Measurements from ENCODE around the gene GABRR1.

Gene GABRR1

DNA sequence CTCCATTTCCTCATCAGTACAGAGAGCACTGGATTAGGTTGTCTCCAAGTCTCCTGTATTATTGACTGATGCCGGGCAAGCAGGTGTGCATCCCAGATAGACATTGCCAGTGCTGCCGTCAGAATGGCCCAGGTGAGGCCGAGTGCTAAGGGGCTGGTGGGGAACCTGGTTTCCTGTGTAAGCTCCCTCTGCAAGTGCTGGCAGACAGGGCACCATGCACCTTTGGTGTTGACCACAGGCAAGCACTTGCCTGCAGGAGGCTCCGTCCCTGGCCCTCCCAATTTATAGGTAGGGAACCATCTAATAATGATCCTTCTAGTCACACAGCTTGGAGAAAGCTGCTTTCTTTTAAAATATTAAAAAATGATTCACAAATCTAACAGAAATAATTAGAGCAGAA lies 747 bp downstream of the GABRR1 start:
- no peak for TF ChIP-seq YY1 (IDR thresholded peaks at IDR 0.05; ENCODE audit: insufficient read depth, insufficient read length)
- H3K9ac ChIP-seq (ENCODE audit: insufficient read length, low read depth), result no peak overlapping the region
- DNase-seq (ENCODE audit: low read depth, low spot score), result no peak
- H3K27me3 ChIP-seq (ENCODE audit: insufficient read depth, insufficient read length), result no peaks in the 10 kb centered on the region
- no peaks in the 10 kb centered on the region for H3K36me3 ChIP-seq (ENCODE audit: insufficient read depth, insufficient read length, low read length)
- H3K4me1 ChIP-seq (ENCODE audit: insufficient read depth, insufficient read length), result no peaks in the 10 kb centered on the region
- H3K4me3 ChIP-seq (ENCODE audit: insufficient read length, low read depth), result no peak overlapping the region
- no peaks in the 10 kb centered on the region for H3K9me3 ChIP-seq (ENCODE audit: insufficient read depth, low read length)

GRCh38 chr6:89215391-89215790 lies 1.8 kb downstream of the GABRR1 start:
- no peaks in the 10 kb centered on the region for H3K36me3 ChIP-seq (ENCODE audit: insufficient read depth, insufficient read length, low read length)
- H3K4me1 ChIP-seq (ENCODE audit: insufficient read depth, insufficient read length), result no peaks in the 10 kb centered on the region
- TF ChIP-seq YY1 (IDR thresholded peaks at IDR 0.05; ENCODE audit: insufficient read depth, insufficient read length), result no peak
- no peak for TF ChIP-seq ZNF274 (IDR thresholded peaks at IDR 0.05; ENCODE audit: low read depth, low read length)
- no peak for TF ChIP-seq SUZ12 (IDR thresholded peaks at IDR 0.05; ENCODE audit: extremely low read depth, insufficient read depth, insufficient read length)
- no peak for DNase-seq (ENCODE audit: low read depth, low spot score)
- no peak overlapping the region for H3K9ac ChIP-seq (ENCODE audit: insufficient read length, low read depth)
- H3K9me3 ChIP-seq (ENCODE audit: insufficient read depth, low read length), result no peaks in the 10 kb centered on the region
- no peak overlapping the region for H3K4me3 ChIP-seq (ENCODE audit: insufficient read length, low read depth)
- H3K27me3 ChIP-seq (ENCODE audit: insufficient read depth, insufficient read length), result no peaks in the 10 kb centered on the region

DNA sequence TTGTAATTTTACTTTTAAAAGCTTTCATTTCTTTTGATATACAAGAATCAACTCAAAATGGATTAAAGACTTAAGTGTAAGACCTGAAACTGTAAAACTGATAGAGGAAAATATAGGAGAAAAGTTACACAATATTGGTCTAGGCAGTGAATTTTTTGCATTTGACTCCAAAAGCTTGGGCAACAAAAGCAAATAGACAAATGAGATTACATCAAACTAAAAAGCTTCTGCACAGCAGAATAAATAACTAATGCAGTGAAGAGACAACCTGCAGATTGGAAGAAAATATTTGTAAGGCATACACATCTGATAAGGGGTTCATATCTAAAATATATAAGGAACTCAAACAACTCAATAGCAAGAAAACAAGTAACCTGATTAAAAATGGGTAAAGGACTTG lies 3.0 kb downstream of the GABRR1 start:
- H3K4me3 ChIP-seq (ENCODE audit: insufficient read length, low read depth), result no peak overlapping the region
- no peaks in the 10 kb centered on the region for H3K27me3 ChIP-seq (ENCODE audit: insufficient read depth, insufficient read length)
- no peaks in the 10 kb centered on the region for H3K9me3 ChIP-seq (ENCODE audit: insufficient read depth, low read length)
- no peaks in the 10 kb centered on the region for H3K4me1 ChIP-seq (ENCODE audit: insufficient read depth, insufficient read length)
- no peak overlapping the region for H3K9ac ChIP-seq (ENCODE audit: insufficient read length, low read depth)
- DNase-seq (ENCODE audit: low read depth, low spot score), result no peak
- TF ChIP-seq SUZ12 (IDR thresholded peaks at IDR 0.05; ENCODE audit: extremely low read depth, insufficient read depth, insufficient read length) (no peak), ZNF274 (IDR thresholded peaks at IDR 0.05; ENCODE audit: low read depth, low read length) (no peak), YY1 (IDR thresholded peaks at IDR 0.05; ENCODE audit: insufficient read depth, insufficient read length) (no peak)
- H3K36me3 ChIP-seq (ENCODE audit: insufficient read depth, insufficient read length, low read length), result no peaks in the 10 kb centered on the region

DNA sequence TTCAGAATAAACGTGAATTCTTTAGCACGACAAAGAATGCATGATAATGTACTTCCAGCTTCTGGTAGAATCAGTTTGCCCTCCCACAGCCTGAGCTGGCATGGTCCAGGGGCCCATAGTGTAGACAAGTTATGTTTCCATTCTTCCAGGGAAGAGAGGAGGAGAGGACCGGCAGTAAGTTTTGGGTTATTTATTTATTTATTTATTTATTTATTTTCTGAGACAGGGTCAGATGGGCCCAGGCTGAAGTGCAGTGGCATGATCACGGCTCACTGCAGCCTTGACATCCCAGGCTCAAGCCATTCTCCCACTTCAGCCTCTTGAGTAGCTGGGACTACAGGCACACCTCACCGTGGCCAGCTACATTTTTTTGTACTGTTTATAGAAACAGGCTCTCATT lies 4.7 kb downstream of the GABRR1 start:
- no peaks in the 10 kb centered on the region for H3K4me1 ChIP-seq (ENCODE audit: insufficient read depth, insufficient read length)
- H3K9me3 ChIP-seq (ENCODE audit: insufficient read depth, low read length), result no peaks in the 10 kb centered on the region
- H3K4me3 ChIP-seq (ENCODE audit: insufficient read length, low read depth), result no peak overlapping the region
- TF ChIP-seq SUZ12 (IDR thresholded peaks at IDR 0.05; ENCODE audit: extremely low read depth, insufficient read depth, insufficient read length), result no peak
- no peak for TF ChIP-seq ZNF274 (IDR thresholded peaks at IDR 0.05; ENCODE audit: low read depth, low read length)
- no peak for TF ChIP-seq YY1 (IDR thresholded peaks at IDR 0.05; ENCODE audit: insufficient read depth, insufficient read length)
- no peaks in the 10 kb centered on the region for H3K36me3 ChIP-seq (ENCODE audit: insufficient read depth, insufficient read length, low read length)
- H3K27me3 ChIP-seq (ENCODE audit: insufficient read depth, insufficient read length), result no peaks in the 10 kb centered on the region
- no peak for DNase-seq (ENCODE audit: low read depth, low spot score)
- H3K9ac ChIP-seq (ENCODE audit: insufficient read length, low read depth), result no peak overlapping the region

GRCh38 chr6:89209457-89209856 lies 7.7 kb downstream of the GABRR1 start:
- no peak for TF ChIP-seq SUZ12 (IDR thresholded peaks at IDR 0.05; ENCODE audit: extremely low read depth, insufficient read depth, insufficient read length)
- TF ChIP-seq ZNF274 (IDR thresholded peaks at IDR 0.05; ENCODE audit: low read depth, low read length), result no peak
- TF ChIP-seq YY1 (IDR thresholded peaks at IDR 0.05; ENCODE audit: insufficient read depth, insufficient read length), result no peak
- H3K9ac ChIP-seq (ENCODE audit: insufficient read length, low read depth), result no peak overlapping the region
- no peak for DNase-seq (ENCODE audit: low read depth, low spot score)

GRCh38 chr6:89208551-89208950 lies 8.6 kb downstream of the GABRR1 start:
- no peaks in the 10 kb centered on the region for H3K36me3 ChIP-seq (ENCODE audit: insufficient read depth, insufficient read length, low read length)
- no peaks in the 10 kb centered on the region for H3K9me3 ChIP-seq (ENCODE audit: insufficient read depth, low read length)
- H3K4me1 ChIP-seq (ENCODE audit: insufficient read depth, insufficient read length), result no peaks in the 10 kb centered on the region
- H3K4me3 ChIP-seq (ENCODE audit: insufficient read length, low read depth), result no peak overlapping the region
- no peak for DNase-seq (ENCODE audit: low read depth, low spot score)
- no peak for TF ChIP-seq SUZ12 (IDR thresholded peaks at IDR 0.05; ENCODE audit: extremely low read depth, insufficient read depth, insufficient read length)
- no peak for TF ChIP-seq YY1 (IDR thresholded peaks at IDR 0.05; ENCODE audit: insufficient read depth, insufficient read length)
- no peak for TF ChIP-seq ZNF274 (IDR thresholded peaks at IDR 0.05; ENCODE audit: low read depth, low read length)
- H3K27me3 ChIP-seq (ENCODE audit: insufficient read depth, insufficient read length), result no peaks in the 10 kb centered on the region
- no peak overlapping the region for H3K9ac ChIP-seq (ENCODE audit: insufficient read length, low read depth)

More at GRCh38 chr6:89209457-89209856, 7.7 kb downstream of the GABRR1 start:
- Histone ChIP-seq H3K9me3 (ENCODE audit: insufficient read depth, low read length) (no peaks in the 10 kb centered on the region), H3K27me3 (ENCODE audit: insufficient read depth, insufficient read length) (no peaks in the 10 kb centered on the region), H3K4me3 (ENCODE audit: insufficient read length, low read depth) (no peak overlapping the region), H3K36me3 (ENCODE audit: insufficient read depth, insufficient read length, low read length) (no peaks in the 10 kb centered on the region), H3K4me1 (ENCODE audit: insufficient read depth, insufficient read length) (no peaks in the 10 kb centered on the region)

DNA sequence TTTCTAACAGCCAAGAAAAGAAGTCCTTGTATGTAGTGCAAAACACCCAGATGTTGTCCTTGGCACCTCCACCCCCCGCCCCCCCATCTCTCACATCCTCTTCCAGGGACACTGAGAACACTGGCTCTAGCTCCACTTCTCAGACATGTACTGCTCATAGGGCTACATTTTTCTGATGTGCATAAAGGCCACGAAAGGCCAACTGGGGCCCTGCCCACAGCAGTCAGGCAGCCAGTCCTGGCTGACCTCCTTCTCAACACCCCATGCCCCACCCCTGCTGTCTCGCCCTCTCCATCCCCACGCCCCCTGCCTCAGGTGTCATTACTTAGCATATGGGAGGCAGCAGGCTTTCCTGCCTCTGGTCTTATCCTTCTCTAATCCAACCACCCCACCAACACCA lies 11.3 kb downstream of the GABRR1 start:
- TF ChIP-seq ZNF274 (IDR thresholded peaks at IDR 0.05; ENCODE audit: low read depth, low read length) (no peak), YY1 (IDR thresholded peaks at IDR 0.05; ENCODE audit: insufficient read depth, insufficient read length) (no peak), SUZ12 (IDR thresholded peaks at IDR 0.05; ENCODE audit: extremely low read depth, insufficient read depth, insufficient read length) (no peak)
- Histone ChIP-seq H3K4me3 (ENCODE audit: insufficient read length, low read depth) (no peak overlapping the region), H3K27me3 (ENCODE audit: insufficient read depth, insufficient read length) (no peaks in the 10 kb centered on the region), H3K36me3 (ENCODE audit: insufficient read depth, insufficient read length, low read length) (no peaks in the 10 kb centered on the region), H3K4me1 (ENCODE audit: insufficient read depth, insufficient read length) (no peaks in the 10 kb centered on the region), H3K9ac (ENCODE audit: insufficient read length, low read depth) (no peak overlapping the region), H3K9me3 (ENCODE audit: insufficient read depth, low read length) (no peaks in the 10 kb centered on the region)
- no peak for DNase-seq (ENCODE audit: low read depth, low spot score)

GRCh38 chr6:89204096-89204495 lies 13.1 kb downstream of the GABRR1 start:
- Histone ChIP-seq H3K27me3 (ENCODE audit: insufficient read depth, insufficient read length) (no peaks in the 10 kb centered on the region), H3K9ac (ENCODE audit: insufficient read length, low read depth) (no peak overlapping the region), H3K4me1 (ENCODE audit: insufficient read depth, insufficient read length) (no peaks in the 10 kb centered on the region), H3K4me3 (ENCODE audit: insufficient read length, low read depth) (no peak overlapping the region), H3K9me3 (ENCODE audit: insufficient read depth, low read length) (no peaks in the 10 kb centered on the region), H3K36me3 (ENCODE audit: insufficient read depth, insufficient read length, low read length) (no peaks in the 10 kb centered on the region)
- TF ChIP-seq YY1 (IDR thresholded peaks at IDR 0.05; ENCODE audit: insufficient read depth, insufficient read length) (no peak), SUZ12 (IDR thresholded peaks at IDR 0.05; ENCODE audit: extremely low read depth, insufficient read depth, insufficient read length) (no peak), ZNF274 (IDR thresholded peaks at IDR 0.05; ENCODE audit: low read depth, low read length) (no peak)
- DNase-seq (ENCODE audit: low read depth, low spot score), result no peak

All from NT2/D1 (cell line).